ENCODE measurements around the gene DENND2A.

DENND2A gene

DNA sequence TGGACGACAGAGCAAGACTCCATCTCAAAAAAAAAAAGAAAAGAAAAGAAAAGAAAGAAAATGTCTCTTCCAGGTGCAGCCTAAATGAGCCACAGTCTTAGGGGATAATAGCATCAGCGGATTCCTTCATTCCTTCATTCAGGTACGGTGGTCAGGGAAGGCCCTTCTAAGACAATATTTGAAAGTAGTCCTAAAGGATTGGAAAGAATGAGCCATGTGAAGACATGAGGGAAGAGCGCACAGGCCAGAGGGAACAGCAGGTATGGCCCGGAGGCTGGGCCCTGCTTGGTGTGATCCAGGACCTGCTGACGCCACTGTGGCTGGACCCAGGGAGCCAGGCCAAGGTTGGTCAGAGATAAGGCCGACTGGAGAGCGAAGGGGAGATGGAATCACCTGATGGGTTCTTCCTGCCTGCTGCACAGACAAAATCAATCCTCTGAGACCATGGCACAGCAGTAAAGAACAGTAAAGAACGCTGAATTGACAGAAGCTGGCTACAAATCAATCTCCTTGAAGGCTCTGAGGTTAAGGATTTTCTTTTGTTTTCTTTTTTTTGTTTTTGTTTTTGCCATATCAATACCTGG lies 145.0 kb downstream of the DENND2A start:
- DNase-seq, result no peak

DNA sequence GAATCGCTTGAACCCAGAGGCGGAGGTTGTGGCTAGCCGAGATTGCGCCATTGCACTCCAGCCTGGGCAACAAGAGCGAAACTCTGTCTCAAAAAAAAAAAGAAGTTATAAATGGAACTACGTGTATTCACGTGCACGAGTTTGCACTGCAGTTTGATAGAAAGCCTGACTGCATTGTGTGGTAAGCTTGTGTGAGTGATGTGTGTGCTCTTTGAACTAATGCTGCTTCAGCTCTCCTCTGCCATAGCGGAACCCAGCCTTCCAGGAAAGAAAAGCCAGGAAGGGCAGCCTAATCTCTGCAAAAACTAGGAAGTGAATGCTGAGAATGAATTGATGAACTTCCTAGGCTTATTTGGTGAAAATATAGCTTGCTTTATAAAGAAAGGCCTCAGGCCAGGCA lies 145.7 kb downstream of the DENND2A start:
- DNase-seq, result no peak

DNA sequence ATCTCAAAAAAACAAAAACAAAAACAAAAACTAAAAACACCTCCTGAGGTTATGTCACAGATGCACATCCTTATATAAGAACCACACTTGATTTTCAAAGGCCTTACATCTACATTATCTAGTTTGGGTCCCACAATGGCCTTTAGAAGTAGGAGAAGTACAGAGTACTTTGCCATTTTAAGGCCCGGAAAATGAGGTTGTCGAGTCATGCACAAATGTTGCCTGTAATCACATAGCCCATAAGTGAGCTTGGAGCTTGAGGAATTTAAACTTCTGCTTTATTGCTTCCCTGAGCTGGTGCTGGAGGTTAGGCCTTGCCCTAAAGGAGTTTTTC lies 151.6 kb downstream of the DENND2A start:
- DNase-seq, result no peak

DNA sequence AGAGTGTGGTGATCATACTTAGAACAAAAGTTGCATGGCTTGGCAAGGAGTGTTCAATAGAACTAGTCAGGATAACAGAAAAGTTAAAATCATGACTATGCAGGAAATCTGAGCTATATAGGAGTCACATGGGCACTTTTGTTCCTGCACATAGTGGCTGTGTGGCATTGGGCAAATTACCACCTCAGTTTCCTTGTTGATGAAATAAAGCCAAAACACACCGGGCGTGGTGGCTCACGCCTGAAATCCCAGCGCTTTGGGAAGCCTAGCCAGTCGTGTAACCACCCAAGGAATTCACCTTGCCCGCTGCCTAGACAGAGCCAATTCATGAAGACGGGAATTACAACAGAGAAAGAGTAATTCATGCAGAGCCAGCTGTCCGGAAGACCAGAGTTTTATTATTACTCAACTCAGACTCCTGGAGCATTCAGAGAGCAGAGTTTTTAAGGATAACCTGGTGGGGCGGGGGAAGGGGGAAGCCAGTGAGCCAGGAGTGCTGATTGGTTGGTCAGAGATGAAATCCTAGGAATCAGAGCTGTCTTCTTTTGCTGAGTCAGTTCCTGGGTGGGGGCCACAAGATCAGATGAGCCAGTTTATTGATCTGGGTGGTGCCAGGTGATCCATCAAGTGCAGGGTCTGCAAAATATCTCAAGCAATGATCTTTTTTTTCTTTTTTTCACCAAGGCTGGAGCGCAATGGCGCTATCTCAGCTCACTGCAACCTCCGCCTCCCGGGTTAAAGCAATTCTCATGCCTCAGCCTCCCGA lies 154.9 kb downstream of the DENND2A start:
- DNase-seq, result no peak

DNA sequence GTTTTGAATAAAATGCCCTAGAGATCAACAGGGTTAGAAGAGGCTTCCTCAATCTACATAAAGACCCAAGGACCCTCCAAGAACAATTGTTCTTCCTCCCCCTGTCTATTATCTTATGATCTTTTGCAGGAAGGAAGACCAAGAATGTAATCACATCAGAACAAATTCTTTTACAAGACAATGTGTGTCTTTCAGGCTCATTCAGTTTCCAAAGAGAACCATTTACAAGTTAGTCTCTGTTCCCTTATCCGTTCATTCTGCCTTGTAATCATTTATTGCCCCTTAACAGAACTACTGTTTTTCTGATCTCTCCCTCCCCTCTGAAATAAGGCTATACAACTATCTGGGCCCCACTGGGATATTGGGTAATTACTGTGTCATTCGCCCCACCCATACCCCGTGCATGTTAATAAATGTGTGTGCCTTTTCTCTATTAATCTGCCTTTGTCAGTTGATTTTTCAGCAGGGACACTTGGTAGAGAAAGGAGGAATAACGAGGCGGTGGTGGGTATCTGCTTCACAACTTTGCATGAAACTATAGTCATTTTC lies 155.6 kb downstream of the DENND2A start:
- no peak for DNase-seq

DNA sequence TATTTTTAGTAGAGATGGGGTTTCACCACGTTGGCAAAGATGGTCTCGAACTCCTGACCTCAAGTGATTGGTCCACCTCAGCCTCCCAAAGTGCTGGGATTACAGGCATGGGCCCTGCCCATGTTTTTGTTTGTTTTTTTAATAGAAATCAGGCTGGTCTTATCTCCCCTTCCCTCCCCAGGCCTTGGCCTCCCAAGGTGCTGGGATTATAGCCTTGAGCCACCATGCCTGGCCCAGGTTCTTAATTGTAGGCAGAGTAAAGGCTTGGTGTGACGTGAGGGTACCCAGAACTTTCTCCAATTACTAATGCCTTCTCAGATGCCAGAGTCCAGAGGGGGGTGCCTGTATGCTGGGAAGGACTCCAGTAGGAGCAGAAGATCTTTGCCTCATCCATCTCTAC lies 156.1 kb downstream of the DENND2A start:
- DNase-seq, result no peak

DNA sequence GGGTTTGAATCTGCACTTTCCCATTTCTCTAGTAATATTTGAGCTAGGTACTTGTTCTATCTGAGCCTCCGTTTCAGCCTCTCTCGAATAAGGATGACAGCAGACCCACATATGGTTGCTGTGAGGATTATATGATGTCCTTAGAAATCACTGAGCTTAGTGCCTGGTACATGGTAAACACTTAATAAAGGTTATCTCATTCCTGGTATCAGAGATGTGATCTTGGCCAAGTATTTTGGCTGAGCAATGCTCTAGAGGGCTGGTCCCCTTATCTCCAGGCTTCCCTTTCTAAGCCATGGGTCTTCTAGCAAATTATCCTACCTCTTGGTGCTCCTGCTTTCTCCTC lies 160.9 kb downstream of the DENND2A start:
- DNase-seq, result no peak

DNA sequence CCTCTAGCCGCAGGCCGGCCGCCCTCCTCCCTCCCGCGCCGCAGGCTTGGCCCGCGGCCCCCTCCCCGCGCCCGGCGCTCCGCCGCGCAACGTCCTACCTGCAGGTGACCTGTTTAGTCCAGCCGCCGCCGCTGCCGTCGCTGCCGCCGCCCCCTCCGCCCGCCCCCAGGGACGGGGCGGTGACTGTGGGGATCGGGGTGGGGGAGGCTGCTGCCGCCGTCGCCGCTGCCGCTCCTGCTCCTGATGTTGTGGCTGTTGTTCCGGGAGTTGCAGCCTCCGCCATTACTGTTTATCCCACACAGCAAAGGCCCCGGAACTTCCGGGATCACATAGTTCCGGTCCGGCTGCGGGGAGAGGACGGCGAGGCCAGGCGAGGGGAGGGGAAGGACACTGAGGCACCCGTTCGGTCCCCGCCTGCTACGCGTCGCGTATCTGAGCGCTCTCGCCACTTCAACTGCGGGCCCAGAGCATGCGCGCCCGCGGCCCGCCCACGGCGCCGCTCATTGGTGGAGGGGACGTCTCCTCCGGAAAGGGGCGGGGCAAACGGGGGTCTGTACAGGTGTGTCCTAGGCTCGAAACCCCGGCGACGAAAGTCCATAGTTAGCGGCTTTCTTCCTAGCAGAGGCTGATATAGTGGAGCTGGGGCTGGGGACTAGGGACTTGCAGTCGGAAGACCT lies 161.4 kb downstream of the DENND2A start, which contains the start of gene MKRN1:
MKRN1 (minus strand) TSS at position 444 of the 677 bp plus-strand sequence; CDS start at position 283, 161 bp downstream.
- DNase-seq, result peak; percentile 93

DNA sequence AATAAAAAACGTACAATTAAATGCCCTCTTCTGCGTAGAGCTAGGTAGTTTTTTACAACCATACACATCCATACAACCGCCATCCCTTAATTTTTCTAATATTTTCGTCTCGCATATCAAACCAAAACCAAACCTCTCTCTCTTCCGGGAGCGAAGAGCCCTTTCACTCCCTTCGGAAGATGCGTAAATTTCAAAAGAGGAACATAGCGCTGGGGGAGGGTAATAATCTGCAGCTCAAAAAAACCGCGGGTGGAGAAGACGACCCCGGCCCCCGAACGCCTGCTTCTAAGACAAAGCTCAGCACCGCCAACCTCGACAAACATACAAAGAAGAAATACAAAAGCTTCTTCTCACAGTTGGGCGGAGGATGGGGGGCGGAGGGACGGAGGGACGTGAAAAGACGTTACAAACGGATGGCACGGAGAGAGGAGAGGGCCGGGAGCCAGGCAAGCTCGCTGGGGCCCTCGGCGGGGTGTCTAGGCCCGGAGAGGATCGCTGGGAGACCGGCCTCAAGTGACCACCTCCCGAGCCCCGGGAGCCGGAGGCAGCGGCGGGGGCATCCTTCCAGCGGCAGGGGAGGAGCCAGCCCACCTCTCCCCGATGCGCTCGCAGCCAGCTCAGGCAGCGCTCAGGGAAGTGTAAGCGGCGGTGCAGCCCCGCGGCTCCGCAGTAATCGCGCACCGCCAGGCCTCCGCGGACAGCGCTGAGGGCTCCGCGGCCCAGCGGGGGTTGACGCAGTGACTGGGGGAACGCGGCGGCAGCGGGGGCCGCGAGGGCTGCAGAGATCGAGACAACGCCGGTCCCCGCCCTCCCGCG lies 162.2 kb downstream of the DENND2A start:
- DNase-seq, result peak; percentile 40

DNA sequence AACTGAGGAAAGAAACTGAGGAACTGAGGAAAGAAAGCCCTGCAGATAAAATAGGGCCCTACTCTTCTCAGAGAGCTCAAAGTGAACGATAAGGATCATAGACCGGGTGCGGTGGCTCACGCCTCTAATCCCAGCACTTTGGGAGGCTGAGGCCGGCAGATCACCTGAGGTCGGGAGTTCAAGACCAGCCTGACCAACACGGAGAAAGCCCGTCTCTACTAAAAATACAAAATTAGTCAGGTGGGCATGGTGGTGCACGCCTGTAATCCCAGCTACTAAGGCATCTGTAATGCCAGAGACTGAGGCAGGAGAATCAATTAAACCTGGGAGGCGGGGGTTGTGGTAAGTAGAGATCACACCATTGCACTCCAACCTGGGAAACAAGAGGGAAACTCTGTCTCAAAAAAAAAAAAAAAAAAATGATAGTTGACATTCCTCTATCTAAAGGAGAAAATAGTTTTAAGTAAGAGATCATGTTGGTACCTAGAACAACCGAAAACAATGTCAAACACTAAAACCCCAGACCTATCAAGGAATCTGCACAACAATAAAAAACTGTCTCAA lies 163.8 kb downstream of the DENND2A start:
- no peak for DNase-seq

DNA sequence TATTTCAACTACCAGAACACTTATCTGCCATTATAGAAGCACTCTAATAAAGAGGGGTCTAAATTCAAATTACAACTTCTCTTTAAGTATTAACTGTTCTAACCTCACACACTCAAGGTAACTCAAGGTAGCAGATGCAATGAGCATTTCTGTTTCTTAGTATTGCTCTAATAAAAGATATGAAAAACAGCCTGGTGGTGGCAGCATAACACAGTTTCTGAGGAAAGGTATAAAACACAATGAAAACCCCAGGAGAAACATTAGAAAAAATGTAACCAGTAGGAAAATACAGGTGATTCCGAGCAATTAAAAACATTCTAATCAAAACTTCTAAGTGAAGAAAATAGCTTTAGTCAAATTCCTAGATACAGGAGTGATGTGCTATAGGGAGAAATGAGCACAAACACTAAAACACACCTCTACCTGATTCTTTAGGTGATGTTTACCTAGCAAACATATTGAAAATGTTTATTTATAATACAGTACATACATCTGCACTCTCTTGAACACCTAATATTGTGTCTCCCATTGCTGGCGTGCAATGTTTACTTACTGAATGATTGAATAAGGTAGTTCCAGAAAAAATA lies 164.8 kb downstream of the DENND2A start:
- peak; percentile 58 for DNase-seq

All from NCI-H1417 treated with DMSO at 0.1 percent for 48 hours (cell line).